Gastrocnemius medialis (tissue), 4 donors: ENCODE results near the gene VOPP1. TPM values are rescaled to one million over a fixed set of nuclear protein-coding genes. Genes with fewer than 3 reads are reported as not detected.
"Not testable (repeated sequence)": the region's sequence is repeated elsewhere in the genome, so short reads cannot be mapped to it uniquely, and the experiment has no call there.

Experiments used
- ATAC-seq, 2 donors: fragments of 150-250 bp; one replicate each; pipeline ENCODE4 v1.9.1; 2016
- DNase-seq, 2 donors: peaks; one replicate each; pipeline ENCODE4 v3.0.0-alpha.2; 2019
- H3K27ac ChIP-seq, 4 donors: fragments of 200-600 bp; sonication (generic); 1 replicate in 1 of 4; 2 replicates in 3 of 4; pipeline ENCODE4 v1.5.1; 2016 to 2018; ENCODE audit warnings: mild to moderate bottlenecking in 2 of 4, moderate library complexity in 1 of 4
- H3K27me3 ChIP-seq, 3 donors: fragments of 200-600 bp; sonication (generic) in 2 of 3; 1 replicate in 1 of 3; 2 replicates in 2 of 3; pipeline versions ENCODE4 v1.5.1 to v1.6.0; 2016 to 2019; ENCODE audit warnings: mild to moderate bottlenecking in 1 of 3, moderate library complexity in 1 of 3
- H3K36me3 ChIP-seq, 2 donors: fragments of 200-600 bp; sonication (generic) in 1 of 2; one replicate each; pipeline ENCODE4 v1.5.1; 2017 to 2018
- H3K4me1 ChIP-seq, 2 donors: fragments of 200-600 bp; sonication (generic) in 1 of 2; one replicate each; pipeline ENCODE4 v1.5.1; 2016 to 2017; ENCODE audit warnings: mild to moderate bottlenecking in 2 of 2
- H3K4me3 ChIP-seq, 4 donors: fragments of 200-600 bp; sonication (generic) in 3 of 4; 1 replicate in 1 of 4; 2 replicates in 3 of 4; pipeline ENCODE4 v1.5.1; 2016 to 2019; ENCODE audit warnings: mild to moderate bottlenecking in 2 of 4
- H3K9me3 ChIP-seq, 3 donors: fragments of 200-600 bp; sonication (generic) in 2 of 3; 1 replicate in 1 of 3; 2 replicates in 2 of 3; pipeline ENCODE4 v1.5.1; 2016 to 2019
- CTCF ChIP-seq, 5 experiments: fragments of 450-650 bp in 3 of 5; fragments of 200-600 bp in 2 of 5; sonication (generic) in 2 of 5; IDR thresholded peaks in 4 of 5; conservative IDR thresholded peaks in 1 of 5; 1 replicate in 4 of 5; 2 replicates in 1 of 5; pipeline ENCODE4 v1.5.1; 2016 to 2019; ENCODE audit warnings: antibody characterized with exemption in 5 of 5, mild to moderate bottlenecking in 3 of 5, moderate library complexity in 3 of 5
- POLR2A ChIP-seq, 2 donors: fragments of 450-650 bp; IDR thresholded peaks; one replicate each; pipeline ENCODE4 v1.6.1; 2017; ENCODE audit warnings: antibody characterized with exemption in 2 of 2, mild to moderate bottlenecking in 2 of 2, moderate library complexity in 2 of 2
- in situ Hi-C, 4 donors: fragments of 200-750 bp; cut with MboI; loops; one replicate each; pipeline versions ENCODE4 v1.15.0 to v1.8.0; 2017; ENCODE audit warnings: low sequenced_read_pairs in 4 of 4
- intact Hi-C: fragments of 100-400 bp; cut with DNase I; formaldehyde crosslinking; loops from one replicate; pipeline ENCODE4 v1.15.1; 2023; ENCODE audit warnings: low total_unique reads
- total RNA-seq, 4 donors: library from RNA; depleted of rRNA; stranded (reverse); fragments of >200 nt; gene quantifications; one replicate each; pipeline versions ENCODE4 v1.1.0 to v1.2.3, GENCODE V29; 2016

VOPP1 gene
- total RNA-seq, 4 donors from 2014 or later = 17.3 to 27.9 (median 26.5) TPM

GRCh38 chr7:55587687-55588378, 15.5 kb upstream of the VOPP1 start:
- no peaks in the 10 kb centered on the region for H3K36me3 ChIP-seq
- H3K9me3 ChIP-seq = no peaks in the 10 kb centered on the region
- peaks cover under 1 to 3% of the 10 kb centered on the region in 2 donors for H3K4me1 ChIP-seq
- TF ChIP-seq POLR2A (IDR thresholded peaks at IDR 0.05) (no peak), CTCF (IDR thresholded peaks at IDR 0.05 in 4 of 5, conservative IDR thresholded peaks at IDR 0.05 in 1 of 5) (no peak)
- no peak for DNase-seq
- in situ Hi-C loops (loop anchor here in 2 of 4 donors (25.0 kb wide), 2 partner anchors 151 to 301 kb away; no protein-coding TSS in a partner anchor), intact Hi-C loops (no loop called here)
- no peak for ATAC-seq
- H3K27me3 ChIP-seq = no peaks in the 10 kb centered on the region
- no peak overlapping the region for H3K4me3 ChIP-seq
- no peak overlapping the region for H3K27ac ChIP-seq

GRCh38 chr7:55582656-55583055, 10.4 kb upstream of the VOPP1 start:
- H3K27me3 ChIP-seq, intact Hi-C loops, H3K4me3 ChIP-seq, H3K27ac ChIP-seq, DNase-seq, ATAC-seq, H3K36me3 ChIP-seq, H3K9me3 ChIP-seq: not testable (repeated sequence)
- in situ Hi-C loops = loop anchor here in 2 of 4 donors (25.0 kb wide), 2 partner anchors 145 to 295 kb away; no protein-coding TSS in a partner anchor
- peaks cover 0 to 11% of the 10 kb centered on the region in 2 donors for H3K4me1 ChIP-seq

- Histone ChIP-seq H3K9me3 (no peaks in the 10 kb centered on the region), H3K4me3 (no peak overlapping the region), H3K27me3 (no peaks in the 10 kb centered on the region), H3K36me3 (no peaks in the 10 kb centered on the region), H3K4me1 (peaks cover 25 to 37% of the 10 kb centered on the region in 2 donors), H3K27ac (no peak overlapping the region)
- in situ Hi-C loops = loop anchor here in 2 of 4 donors (25.0 kb wide), 2 partner anchors 139 to 289 kb away; no protein-coding TSS in a partner anchor
- intact Hi-C loops = loop anchor here (5.0 to 10.0 kb wide), 5 partner anchors 34 to 528 kb away; partner anchors contain the start of genes CHCHD2, LANCL2, NIPSNAP2 and ZNF713
- no peak for DNase-seq
- no peak for ATAC-seq
- TF ChIP-seq CTCF (IDR thresholded peaks at IDR 0.05 in 4 of 5, conservative IDR thresholded peaks at IDR 0.05 in 1 of 5) (no peak), POLR2A (IDR thresholded peaks at IDR 0.05) (no peak)
These were observed 4.5 kb upstream of the VOPP1 start for GRCh38 chr7:55576753-55577152.

GRCh38 chr7:55575733-55576132, 3.4 kb upstream of the VOPP1 start:
- H3K9me3 ChIP-seq = no peaks in the 10 kb centered on the region
- H3K27ac ChIP-seq = peak overlapping the region in 1 of 4 donors; percentile 91
- intact Hi-C loops = loop anchor here (2.0 to 10.0 kb wide), 6 partner anchors 33 to 529 kb away; partner anchors contain the start of genes CHCHD2, LANCL2, NIPSNAP2 and ZNF713
- H3K4me1 ChIP-seq = peaks cover 25 to 32% of the 10 kb centered on the region in 2 donors
- in situ Hi-C loops = loop anchor here in 2 of 4 donors (25.0 kb wide), 2 partner anchors 138 to 288 kb away; no protein-coding TSS in a partner anchor
- H3K36me3 ChIP-seq = no peaks in the 10 kb centered on the region
- no peak for DNase-seq
- H3K27me3 ChIP-seq = no peaks in the 10 kb centered on the region
- TF ChIP-seq CTCF (IDR thresholded peaks at IDR 0.05 in 4 of 5, conservative IDR thresholded peaks at IDR 0.05 in 1 of 5) = no peak
- no peak for TF ChIP-seq POLR2A (IDR thresholded peaks at IDR 0.05)
- ATAC-seq = no peak
- H3K4me3 ChIP-seq = no peak overlapping the region

GRCh38 chr7:55575098-55575497, 2.8 kb upstream of the VOPP1 start:
- intact Hi-C loops = loop anchor here (2.0 to 10.0 kb wide), 6 partner anchors 33 to 530 kb away; partner anchors contain the start of genes CHCHD2, LANCL2, NIPSNAP2 and ZNF713
- H3K27ac ChIP-seq = peak overlapping the region; percentile 91 to 96 (median 94)
- DNase-seq (no peak), ATAC-seq (no peak)
- no peaks in the 10 kb centered on the region for H3K27me3 ChIP-seq
- in situ Hi-C loops = loop anchor here in 2 of 4 donors (25.0 kb wide), 2 partner anchors 138 to 288 kb away; no protein-coding TSS in a partner anchor
- H3K36me3 ChIP-seq = no peaks in the 10 kb centered on the region
- peaks cover 25 to 36% of the 10 kb centered on the region in 2 donors for H3K4me1 ChIP-seq
- no peak overlapping the region for H3K4me3 ChIP-seq
- TF ChIP-seq POLR2A (IDR thresholded peaks at IDR 0.05) = no peak
- no peak for TF ChIP-seq CTCF (IDR thresholded peaks at IDR 0.05 in 4 of 5, conservative IDR thresholded peaks at IDR 0.05 in 1 of 5)
- H3K9me3 ChIP-seq = no peaks in the 10 kb centered on the region
